Gastroesophageal sphincter (tissue), 3 donors: ENCODE measurements around the gene B3GNT8.

Source experiments
- POLR2A ChIP-seq, 2 donors: fragments of 450-650 bp; IDR thresholded peaks; one replicate each; pipeline ENCODE4 v1.6.1; 2017; ENCODE audit warnings: antibody characterized with exemption in 2 of 2, mild to moderate bottlenecking in 2 of 2, moderate library complexity in 1 of 2
- POLR2AphosphoS5 ChIP-seq: sonication (generic); formaldehyde crosslinking; IDR thresholded peaks from one replicate; pipeline ENCODE4 v1.6.1; 2017; ENCODE audit warnings: antibody characterized with exemption
- TF ChIP-seq, protein P1 (sequence below), 4 experiments: fragments of 200-600 bp in 2 of 4; fragments of 450-650 bp in 2 of 4; sonication (generic) in 1 of 4; IDR thresholded peaks; one replicate each; pipeline ENCODE4 v1.5.1; 2017 to 2019; ENCODE audit warnings: antibody characterized with exemption in 4 of 4, mild to moderate bottlenecking in 2 of 4, moderate library complexity in 2 of 4

DNA sequence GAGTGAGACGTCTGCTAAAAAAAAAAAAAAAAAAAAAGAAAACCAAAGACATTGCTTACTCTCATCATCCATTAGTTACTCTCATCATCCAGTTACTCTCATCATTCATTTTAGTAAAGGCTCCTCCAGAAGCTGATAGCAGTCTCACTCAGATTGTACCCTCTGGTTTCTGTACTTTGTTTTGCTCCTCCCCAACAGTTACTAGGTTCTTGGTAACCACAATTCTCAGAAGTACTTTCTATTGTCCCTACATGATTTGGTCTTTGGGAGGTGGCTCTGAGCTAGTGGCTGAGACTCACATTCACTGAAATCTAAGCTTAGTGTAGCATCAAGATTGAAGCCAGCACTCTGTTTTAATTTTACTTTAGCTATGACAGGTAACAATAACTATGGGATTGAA is 30.1 kb upstream of the B3GNT8 start:
- TF ChIP-seq, protein P1, sequence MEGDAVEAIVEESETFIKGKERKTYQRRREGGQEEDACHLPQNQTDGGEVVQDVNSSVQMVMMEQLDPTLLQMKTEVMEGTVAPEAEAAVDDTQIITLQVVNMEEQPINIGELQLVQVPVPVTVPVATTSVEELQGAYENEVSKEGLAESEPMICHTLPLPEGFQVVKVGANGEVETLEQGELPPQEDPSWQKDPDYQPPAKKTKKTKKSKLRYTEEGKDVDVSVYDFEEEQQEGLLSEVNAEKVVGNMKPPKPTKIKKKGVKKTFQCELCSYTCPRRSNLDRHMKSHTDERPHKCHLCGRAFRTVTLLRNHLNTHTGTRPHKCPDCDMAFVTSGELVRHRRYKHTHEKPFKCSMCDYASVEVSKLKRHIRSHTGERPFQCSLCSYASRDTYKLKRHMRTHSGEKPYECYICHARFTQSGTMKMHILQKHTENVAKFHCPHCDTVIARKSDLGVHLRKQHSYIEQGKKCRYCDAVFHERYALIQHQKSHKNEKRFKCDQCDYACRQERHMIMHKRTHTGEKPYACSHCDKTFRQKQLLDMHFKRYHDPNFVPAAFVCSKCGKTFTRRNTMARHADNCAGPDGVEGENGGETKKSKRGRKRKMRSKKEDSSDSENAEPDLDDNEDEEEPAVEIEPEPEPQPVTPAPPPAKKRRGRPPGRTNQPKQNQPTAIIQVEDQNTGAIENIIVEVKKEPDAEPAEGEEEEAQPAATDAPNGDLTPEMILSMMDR (IDR thresholded peaks at IDR 0.05) = no peak
- no peak for TF ChIP-seq POLR2A (IDR thresholded peaks at IDR 0.05)
- no peak for TF ChIP-seq POLR2AphosphoS5
